Measurements from ENCODE around the gene FMNL1.

- TF ChIP-seq YY1 (IDR thresholded peaks at IDR 0.05; ENCODE audit: insufficient read depth, insufficient read length), result no peak
- no peak for TF ChIP-seq ZNF274 (IDR thresholded peaks at IDR 0.05; ENCODE audit: low read depth, low read length)
These were observed 2.1 kb downstream of the FMNL1 start for GRCh38 chr17:45223539-45224528.
